Stimulated activated CD8-positive, alpha-beta memory T cell treated with anti-CD3 and anti-CD28 coated beads, Interleukin-4, amount 100 ng/mL, for 1 hour (primary cell): ENCODE data around the gene CTAGE6.
"Not testable (repeated sequence)": the region's sequence is repeated elsewhere in the genome, so short reads cannot be mapped to it uniquely, and the experiment has no call there.

ENCODE experiments used
- DNase-seq, 2 donors: peaks; one replicate each; pipeline ENCODE4 v3.0.0-alpha.2; 2020; ENCODE audit warnings: low read depth in 2 of 2, low spot score in 1 of 2

CTAGE6 gene

GRCh38 chr7:143720335-143720734, 37.2 kb downstream of the CTAGE6 start:
- not testable (repeated sequence) for DNase-seq

DNA sequence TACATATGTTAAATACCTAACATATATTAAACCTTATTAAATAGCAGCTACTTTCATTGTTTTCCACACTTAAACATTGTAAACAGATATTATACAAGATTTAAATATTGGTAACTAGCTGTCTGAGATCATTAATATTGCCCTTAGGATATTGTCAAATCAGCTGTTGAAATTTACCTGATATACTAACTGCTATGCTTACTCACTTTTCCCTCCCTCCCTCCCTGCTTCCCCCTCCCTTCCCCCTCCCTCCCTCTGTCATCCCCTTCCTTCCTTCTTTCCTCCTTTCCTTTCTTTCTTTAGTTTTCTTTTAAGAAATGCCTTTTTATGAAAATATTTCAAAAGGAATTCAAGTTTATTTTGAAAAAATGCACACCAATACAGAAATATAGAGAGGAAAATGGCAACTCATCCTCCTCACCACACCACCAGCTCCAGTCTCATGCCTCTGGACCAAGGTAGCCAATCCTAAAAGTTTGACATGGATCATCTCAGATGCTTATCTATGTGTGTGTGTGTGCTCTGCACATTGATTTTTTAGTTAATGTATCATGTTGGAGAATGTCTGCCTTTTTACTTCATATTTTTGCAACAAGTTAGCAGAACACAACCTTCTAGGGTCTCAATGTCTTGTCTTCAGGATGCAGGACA, 41.8 kb downstream of the CTAGE6 start:
- not testable (repeated sequence) for DNase-seq

GRCh38 chr7:143714581-143715454, 42.7 kb downstream of the CTAGE6 start:
- DNase-seq, result not testable (repeated sequence)

DNA sequence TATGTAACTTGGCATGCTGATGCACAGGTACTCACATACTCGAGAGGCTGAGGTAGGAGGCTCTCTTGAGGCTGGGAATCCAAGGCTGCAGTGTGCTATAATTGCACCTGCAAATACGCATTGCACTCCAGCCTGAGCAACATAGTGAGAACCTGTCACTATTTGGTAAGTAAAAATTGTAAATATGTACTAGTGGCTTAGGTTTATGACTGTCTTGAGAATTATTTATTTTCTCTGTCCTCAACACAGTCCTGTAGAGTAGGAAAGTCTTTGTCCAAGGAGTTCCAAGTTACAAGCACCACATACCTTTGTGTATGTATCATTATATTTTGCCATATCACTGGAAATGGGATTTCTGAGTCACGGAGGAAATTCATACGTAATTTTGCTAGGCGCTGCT, 45.1 kb downstream of the CTAGE6 start:
- not testable (repeated sequence) for DNase-seq

- not testable (repeated sequence) for DNase-seq
Observed at GRCh38 chr7:143711727-143712324, 45.7 kb downstream of the CTAGE6 start.

- DNase-seq, result not testable (repeated sequence)
Observed at GRCh38 chr7:143709895-143710294, 47.6 kb downstream of the CTAGE6 start.
